HG02852 (cell line): ENCODE results near the gene ARID3B.

Experiments used
- ATAC-seq: cut with Tn5 transposase; IDR thresholded peaks from one replicate; pipeline ENCODE4 v1.9.1; 2021; ENCODE audit warnings: mild to moderate bottlenecking, moderate library complexity; ENCODE audit not compliant: unreplicated experiment

ARID3B gene

GRCh38 chr15:74633781-74634180 is 92.8 kb downstream of the ARID3B start:
- ATAC-seq: no peak

DNA sequence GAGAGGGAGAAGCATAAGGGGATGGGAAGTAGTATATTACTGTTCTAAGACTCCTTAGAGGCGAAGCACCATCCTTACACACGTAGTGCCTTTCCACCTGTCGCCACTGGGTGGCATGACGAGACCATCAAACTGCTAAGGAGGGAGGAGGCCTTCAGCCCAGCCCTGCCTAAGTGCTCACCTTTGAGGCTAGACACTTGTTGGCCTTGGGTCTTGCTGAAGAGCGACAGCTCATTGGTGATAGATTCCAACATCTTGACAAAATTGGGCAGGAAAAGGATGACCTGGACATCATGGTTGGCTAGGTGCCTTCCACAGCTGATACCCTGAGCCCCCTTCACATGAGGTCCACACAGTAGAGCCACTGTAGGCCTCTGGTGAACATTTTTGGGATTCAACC is 94.2 kb downstream of the ARID3B start:
- ATAC-seq: no peak

GRCh38 chr15:74636984-74637383 is 96.0 kb downstream of the ARID3B start:
- no peak for ATAC-seq

DNA sequence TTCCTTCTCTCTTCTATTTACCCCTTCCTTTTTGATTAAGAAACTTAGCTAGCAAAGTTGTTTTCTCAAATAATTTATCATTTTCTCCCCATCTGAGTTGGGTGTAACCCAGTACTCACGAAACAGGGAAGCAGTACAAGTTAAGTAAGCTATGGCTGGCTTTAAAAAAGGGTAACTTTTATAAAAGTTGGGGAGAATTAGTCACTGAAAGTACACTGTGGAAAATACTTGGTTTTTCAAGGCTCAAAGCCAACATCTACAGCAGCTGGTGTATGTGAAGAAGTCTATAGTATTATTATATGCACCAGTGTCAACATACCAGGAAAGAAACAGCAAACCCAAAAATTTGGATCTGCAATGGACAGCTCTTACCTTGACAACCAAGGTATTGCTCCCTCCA is 100.1 kb downstream of the ARID3B start:
- ATAC-seq: no peak

DNA sequence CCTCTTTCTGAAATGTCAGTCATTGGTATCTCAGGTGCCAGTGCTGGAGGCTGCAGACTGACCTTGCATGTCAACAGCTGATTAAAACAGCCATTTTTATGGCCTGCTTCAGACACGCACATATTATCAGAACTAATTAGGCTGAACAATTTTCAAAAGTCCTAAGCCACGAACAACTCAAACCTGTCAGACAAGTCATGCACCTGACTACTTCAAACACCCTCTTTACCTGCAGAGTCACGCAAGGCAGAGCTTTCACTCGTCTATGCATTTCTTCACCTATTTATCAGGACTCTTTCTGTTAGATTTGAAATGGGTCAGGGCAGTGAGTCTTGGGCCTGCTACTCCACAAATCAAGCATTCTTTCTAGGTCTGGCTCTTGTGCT is 101.3 kb downstream of the ARID3B start:
- no peak for ATAC-seq

DNA sequence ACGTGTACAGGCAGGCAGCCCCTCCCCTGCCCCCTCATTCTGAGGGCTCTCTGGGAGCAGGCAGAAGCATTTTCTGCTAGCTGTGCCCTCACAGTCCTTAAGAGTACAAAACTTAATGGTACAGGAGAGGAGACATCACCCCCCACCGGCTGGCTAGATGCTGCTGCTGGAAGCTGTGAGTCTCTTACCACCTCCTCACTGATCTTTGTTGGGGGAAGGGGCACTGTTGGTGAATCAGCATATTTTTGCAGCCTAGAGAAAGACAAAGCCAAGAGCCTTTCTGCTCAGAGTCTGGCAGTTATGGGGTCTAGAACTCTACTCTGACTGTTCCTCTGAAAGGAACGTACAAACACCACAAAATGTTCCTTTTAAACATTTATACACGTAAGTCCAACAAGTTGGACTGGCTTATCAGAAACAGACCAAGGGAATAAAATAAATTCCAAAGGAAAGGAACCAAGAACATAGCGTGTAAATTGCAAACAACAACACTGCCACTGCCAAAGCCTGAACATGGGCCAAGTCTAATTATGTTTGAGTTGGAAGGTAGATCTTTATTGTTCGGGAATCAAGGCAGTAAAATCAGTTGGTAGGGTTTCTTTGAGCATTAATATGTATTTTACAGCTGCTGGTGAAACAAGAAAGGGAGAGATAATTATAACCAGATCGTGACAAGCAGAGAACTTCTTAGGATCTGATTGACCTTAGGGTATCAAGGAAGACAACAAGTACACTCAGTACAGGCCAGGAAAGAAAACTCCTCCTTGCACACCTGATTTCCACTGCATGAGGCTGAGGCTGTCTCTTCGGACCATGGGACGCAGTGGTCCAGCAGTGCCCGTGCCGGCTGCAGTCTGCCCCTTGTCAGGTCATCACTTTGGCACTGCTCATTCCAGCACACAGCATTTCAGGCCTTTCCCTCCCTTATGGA is 102.0 kb downstream of the ARID3B start:
- no peak for ATAC-seq

DNA sequence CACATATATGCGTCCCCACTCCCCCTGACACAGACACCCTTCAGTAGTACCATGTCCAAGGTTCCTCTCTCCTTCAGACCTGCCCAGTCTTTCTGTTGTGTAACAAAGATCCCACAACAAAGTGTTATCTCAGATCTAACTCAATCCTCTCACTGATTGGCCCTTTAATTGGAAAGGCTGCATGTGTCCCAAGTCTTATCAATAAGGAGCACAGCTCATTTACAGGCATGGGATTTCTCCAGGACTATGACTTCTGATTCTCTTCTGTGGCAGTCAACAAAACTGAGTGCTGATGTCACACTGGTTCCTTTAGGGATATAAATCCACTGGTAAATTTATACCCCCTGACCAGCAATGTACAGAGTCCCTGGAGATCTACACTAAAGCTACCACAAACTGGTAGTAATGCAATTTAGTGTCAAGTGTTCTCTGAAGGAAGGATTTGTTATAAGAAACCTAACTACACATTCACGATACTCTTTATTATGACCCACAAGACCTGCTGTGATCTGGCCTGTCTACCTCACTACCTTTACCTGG is 102.7 kb downstream of the ARID3B start:
- no peak for ATAC-seq

GRCh38 chr15:74646480-74646879 is 105.5 kb downstream of the ARID3B start:
- no peak for ATAC-seq
